HL-60 (cell line): ENCODE measurements around the gene MTMR12.

Experiments used
- CTCF ChIP-seq: IDR thresholded peaks from one replicate; pipeline ENCODE4 v1.5.1; 2011; ENCODE audit warnings: low read length, control low read depth, inconsistent platforms; ENCODE audit not compliant: insufficient read depth
- GABPA ChIP-seq: IDR thresholded peaks from 2 replicates; pipeline ENCODE4 v1.6.1; 2012; ENCODE audit warnings: low read depth
- TF ChIP-seq, protein P1 (sequence below): IDR thresholded peaks from 2 replicates; pipeline ENCODE4 v1.6.1; 2012; ENCODE audit warnings: low read depth; ENCODE audit not compliant: insufficient replicate concordance

GRCh38 chr5:32201122-32201753 is 111.5 kb downstream of the MTMR12 start:
- TF ChIP-seq, protein P1, sequence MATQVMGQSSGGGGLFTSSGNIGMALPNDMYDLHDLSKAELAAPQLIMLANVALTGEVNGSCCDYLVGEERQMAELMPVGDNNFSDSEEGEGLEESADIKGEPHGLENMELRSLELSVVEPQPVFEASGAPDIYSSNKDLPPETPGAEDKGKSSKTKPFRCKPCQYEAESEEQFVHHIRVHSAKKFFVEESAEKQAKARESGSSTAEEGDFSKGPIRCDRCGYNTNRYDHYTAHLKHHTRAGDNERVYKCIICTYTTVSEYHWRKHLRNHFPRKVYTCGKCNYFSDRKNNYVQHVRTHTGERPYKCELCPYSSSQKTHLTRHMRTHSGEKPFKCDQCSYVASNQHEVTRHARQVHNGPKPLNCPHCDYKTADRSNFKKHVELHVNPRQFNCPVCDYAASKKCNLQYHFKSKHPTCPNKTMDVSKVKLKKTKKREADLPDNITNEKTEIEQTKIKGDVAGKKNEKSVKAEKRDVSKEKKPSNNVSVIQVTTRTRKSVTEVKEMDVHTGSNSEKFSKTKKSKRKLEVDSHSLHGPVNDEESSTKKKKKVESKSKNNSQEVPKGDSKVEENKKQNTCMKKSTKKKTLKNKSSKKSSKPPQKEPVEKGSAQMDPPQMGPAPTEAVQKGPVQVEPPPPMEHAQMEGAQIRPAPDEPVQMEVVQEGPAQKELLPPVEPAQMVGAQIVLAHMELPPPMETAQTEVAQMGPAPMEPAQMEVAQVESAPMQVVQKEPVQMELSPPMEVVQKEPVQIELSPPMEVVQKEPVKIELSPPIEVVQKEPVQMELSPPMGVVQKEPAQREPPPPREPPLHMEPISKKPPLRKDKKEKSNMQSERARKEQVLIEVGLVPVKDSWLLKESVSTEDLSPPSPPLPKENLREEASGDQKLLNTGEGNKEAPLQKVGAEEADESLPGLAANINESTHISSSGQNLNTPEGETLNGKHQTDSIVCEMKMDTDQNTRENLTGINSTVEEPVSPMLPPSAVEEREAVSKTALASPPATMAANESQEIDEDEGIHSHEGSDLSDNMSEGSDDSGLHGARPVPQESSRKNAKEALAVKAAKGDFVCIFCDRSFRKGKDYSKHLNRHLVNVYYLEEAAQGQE, result no peak
- TF ChIP-seq CTCF (no peak), GABPA (no peak)
